Measurements from ENCODE around the gene FGFBP3.

FGFBP3 gene, protein sequence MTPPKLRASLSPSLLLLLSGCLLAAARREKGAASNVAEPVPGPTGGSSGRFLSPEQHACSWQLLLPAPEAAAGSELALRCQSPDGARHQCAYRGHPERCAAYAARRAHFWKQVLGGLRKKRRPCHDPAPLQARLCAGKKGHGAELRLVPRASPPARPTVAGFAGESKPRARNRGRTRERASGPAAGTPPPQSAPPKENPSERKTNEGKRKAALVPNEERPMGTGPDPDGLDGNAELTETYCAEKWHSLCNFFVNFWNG

DNA sequence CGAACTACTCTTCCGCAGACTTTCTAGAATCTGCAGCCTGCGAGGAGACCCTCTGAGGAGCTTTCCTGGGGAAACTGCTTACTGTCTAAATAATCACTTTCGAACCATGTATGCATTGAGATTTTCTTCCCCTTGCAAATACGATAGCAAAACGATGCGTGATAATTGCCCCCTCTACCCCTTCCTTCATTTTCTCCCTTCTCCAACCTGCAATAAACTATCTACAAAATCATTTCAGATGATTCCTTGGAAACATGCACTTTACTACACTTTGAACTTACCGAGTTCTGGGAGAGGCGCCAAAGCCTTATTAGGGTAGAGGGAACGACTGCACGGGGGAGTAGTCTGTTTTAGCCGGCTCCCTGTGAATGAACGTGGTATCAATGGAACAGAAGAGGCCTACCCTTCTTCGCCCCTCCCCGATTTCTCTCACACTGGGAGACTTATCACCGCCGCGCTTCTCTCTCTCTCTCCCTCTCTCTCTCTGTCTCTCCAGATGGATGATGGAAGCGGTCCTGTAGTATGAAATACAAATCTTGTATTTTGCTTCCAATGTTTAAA, at the start of gene FGFBP3:
Gene FGFBP3, minus strand, starts transcription at position 370 of the 561 bp plus-strand sequence. CDS start 517 bp downstream, outside the sequence.
- peak in 3 of 14 donors; percentile 21 to 45 (median 24) for DNase-seq

DNA sequence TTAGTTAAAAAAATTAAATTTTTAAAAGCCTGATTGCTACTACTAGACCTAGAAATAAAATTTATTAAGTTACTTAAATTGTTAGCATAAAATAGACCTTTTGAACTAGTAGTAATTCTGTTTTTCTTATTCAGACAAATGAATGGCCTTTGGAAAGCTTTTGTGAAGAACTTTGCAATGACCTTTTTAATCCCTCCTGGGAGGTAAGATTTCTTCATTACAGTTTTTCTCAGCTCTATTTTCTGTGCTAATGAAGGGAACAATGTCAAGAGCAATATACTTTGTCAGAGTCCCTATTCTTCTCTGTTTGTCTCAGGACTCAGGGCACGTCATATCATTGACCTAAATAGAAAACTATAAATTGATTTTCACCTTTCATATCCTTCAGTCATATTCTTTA, 47.8 kb upstream of the FGFBP3 start:
- no peak for DNase-seq

DNA sequence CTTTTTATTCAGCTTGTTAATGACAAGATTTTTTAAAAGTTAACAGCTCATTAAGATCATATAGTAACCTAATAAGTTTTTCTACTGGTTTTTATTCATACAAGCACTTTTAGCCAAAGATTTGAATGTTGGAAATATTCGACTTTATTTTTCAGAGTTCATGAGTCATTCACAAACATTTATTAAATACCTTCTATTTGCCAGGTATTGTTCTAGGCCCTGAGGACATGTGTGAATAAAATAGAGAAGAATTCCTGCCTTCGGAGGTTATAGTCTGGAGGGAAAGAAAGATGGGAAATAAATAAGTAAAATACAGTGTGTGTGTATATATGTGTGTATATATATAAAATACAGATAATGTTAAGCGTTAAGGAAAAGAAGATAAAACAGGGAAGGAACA, 45.8 kb upstream of the FGFBP3 start:
- DNase-seq: no peak

DNA sequence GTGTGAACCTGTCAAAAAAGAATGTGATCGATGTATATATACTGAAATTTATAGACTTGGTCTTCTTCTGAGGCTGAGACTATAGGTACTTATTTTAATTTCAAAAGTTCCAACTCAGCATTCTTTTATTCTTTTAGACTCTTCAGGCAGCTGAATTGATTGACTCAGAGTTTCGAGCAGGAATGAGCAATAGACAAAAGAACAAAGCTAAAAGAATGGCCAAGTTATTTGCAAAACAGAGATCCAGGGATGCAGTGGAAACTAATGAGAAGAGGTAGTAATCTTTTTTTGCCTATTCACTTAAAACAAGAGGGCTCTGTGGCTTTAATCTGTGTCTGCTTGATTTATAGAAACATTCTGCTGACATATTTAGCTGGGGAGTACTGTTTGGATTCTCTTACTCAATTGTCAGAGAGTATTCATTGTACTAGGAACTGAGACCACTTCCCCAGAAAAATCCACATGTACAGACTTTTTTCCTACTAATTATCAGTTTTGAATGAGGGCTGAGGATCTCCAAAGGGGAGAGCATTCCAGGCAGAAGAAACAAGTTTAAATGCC, 44.4 kb upstream of the FGFBP3 start:
- DNase-seq: no peak

DNA sequence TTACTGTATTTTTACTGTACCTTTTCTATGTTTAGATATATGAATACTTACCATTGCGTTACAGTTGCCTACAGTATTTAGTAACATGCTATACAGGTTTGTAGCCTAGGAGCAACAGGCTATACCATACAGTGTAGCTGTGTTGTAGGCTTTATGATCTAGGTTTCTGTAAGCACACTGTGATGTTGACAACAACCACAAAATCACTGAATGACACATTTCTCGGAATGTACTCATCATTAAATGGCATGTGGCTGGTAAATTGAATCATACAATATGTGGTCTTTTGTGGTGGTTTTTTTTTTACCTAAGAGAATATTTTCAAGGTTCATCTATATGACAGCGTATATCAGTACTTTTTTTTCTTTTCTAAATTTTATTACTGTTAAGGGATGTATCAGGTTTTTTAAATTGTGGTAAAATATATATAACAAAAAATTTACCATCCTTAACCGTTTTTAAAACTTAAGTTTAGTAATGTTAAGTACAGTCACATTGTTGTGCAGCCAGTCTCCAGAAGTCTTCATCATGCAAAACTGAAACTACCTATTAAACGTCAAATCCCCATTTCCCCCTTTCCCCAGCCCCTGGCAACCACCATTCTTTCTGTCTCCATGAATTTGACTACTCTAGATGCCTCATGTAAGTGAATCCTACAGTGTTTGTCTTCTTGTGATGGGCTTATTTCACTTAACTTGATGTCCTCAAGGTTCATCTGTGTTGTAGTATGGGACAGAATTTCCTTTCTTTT, 35.8 kb upstream of the FGFBP3 start:
- DNase-seq: no peak

DNA sequence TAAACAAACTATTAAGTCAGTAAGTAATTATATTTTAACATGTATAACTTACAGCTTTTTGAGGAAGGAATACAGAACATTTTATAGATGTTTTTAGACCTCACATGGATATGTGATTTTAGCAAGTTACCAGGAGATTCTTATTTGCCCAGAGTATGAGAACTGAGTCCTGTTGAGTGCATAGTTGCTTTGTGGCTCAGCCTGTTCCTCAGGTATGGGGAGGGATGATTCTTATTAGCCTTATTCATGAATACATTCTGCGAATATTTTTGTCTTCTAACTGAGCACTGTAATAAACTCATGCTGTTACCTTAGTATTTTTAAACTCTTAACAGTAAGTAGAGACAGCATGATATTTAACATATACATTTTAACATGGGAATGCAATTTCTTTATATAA, 32.1 kb upstream of the FGFBP3 start:
- no peak for DNase-seq

DNA sequence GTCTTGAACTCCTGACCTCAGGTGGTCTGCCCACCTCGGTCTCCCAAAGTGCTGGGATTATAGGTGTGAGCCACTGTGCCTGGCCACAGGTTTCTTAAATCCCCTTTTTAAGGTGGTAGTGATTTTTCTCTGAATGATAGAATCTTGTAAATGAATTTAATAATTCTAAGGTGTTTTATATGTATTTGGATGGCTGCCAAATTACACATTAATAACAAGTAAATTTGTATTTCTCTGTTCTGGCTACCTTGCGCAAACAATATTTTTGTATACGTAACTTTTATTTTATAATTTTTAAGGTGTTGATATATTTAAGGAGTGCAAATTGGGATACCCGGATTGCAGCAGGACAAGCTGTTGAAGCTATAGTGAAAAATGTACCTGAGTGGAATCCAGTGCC, 30.4 kb upstream of the FGFBP3 start:
- no peak for DNase-seq

DNA sequence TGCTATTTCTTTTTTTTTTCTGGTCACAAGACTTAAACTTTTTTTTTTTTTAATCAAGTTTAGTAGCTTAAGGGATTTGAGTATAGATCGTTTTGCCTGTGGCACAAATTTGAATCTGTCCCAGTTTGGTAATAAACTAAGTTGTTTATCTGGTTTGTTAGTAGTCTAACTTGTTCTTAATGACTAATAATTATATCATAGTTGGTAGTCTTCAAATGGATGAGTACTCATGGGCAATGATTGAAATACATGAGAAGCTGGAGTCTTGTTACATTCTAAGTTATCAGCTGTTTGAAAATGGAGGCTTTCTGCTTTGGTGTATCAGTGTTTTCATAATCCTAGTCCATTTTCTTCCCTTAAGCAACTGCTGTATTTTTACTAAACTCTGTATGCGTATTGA, 26.6 kb upstream of the FGFBP3 start:
- no peak for DNase-seq

DNA sequence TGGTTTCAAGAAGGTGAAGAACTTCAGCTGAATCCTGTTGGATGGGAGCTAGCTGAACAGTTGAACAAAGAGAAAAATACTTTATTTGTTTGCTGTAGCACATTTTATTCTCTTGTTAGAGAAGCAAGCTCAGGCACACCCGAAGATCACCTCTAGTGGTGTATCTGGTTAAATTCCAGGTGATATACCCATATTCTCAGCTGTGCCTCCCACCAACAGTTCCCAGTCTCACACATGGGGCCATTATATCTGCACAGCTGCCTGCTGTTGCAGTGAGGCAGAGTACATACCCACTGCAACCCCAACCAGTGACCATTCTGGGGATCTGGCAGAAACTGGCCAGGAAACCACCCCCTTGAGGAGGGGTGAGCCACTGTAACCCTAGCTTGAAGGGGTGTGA, 23.5 kb upstream of the FGFBP3 start:
- DNase-seq: no peak

DNA sequence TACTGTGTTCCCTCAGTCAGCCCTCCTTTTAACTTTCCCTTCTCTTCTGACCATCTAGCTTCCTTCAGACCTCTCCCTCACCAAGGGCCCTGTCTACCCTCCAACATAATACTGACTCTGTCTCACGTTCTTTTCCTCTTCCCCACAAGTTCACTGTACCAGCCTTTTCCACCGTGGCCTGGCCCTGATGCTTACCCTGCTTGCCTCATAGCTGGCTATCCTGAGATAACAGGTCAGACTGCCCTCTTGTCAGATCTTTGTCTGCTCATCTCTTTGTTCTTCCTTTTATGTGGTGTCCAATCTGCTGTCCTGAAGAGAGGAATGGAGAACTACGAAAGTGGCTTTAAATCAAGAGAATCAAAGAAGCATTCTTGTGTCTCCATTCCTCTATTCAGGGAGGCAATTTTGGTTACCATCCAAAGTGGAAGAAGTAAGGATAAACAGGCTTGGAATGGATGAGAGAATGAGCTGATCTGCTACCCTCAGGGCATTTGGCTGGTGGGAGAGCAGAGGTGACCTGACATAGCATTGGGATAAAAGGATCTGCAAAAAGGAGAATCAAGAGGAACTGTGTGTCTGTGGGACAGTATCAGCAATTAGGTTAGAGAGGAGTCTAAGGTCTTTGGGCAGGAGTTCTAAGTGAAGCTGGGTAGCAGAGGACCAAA, 22.4 kb upstream of the FGFBP3 start:
- DNase-seq: no peak

DNA sequence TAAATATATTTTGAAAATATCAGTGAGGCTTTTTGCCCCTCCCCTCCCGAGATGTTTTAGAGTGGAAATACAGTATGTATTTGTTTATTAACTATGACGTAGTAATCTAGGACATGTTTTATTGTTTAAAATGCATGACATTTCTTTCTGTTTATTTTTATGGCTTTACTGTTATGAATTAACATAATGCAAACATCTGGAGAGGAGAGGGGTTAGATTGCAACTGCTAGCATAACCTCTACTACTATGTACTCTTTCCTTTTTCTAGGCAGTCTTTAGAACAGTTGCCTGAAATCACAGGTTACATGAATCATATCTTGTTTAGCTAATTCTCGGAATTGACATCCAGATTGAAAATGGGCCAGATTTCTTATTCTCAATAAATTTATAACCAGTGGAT, 21.7 kb upstream of the FGFBP3 start:
- DNase-seq: no peak

DNA sequence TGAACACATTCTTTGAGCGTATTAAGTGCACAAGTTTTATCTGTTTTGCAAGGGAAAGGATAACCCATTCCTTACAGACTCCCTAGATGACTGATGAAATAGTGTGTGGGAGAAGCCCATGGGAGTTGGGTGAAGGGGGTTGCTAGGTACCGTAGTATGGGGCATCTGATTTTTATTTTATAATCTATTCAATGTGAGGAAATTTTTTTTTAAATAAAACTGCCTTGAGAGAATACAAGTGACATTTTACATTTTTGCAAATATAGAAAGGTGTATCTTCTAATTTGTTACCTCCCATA, 15.7 kb upstream of the FGFBP3 start:
- no peak for DNase-seq

DNA sequence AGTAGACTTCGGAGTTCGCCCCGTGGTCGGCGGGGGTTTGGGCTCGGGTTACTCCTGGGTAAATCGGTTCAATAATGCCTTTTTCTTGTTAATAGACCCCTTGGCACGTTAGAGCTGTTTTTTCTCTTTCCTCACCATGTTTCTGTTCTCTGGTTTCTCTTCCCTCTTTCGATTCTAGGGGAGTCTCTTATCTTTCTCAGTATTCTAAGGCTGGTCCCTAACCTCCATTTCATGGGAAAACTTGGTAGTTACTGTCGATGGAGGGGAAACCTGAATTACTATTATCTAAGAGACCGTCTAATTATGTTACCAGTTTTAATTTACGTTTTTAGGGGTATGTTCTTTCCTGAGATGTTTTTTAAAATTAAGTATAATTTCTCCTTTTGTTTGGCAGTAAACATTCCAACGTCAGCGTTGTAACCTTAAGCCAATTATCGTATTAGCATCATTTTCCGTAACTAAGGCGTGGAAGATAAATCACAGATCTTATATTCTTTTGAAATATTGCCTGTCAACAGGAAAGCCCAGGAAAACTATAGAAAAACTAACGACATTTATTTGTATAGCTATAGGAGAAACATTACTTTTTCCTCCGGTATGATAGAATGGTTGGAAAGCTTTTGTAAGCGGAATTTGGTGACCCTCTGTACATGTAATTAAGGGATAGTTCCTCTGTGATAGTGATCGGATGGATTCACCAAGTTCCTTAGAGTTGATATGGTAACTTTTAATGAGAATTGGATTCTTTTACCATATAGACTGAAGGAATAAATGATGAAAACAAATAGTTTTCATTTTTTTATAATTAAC, 15.1 kb upstream of the FGFBP3 start:
- DNase-seq: peak in 2 of 14 donors; percentile 29 to 70

DNA sequence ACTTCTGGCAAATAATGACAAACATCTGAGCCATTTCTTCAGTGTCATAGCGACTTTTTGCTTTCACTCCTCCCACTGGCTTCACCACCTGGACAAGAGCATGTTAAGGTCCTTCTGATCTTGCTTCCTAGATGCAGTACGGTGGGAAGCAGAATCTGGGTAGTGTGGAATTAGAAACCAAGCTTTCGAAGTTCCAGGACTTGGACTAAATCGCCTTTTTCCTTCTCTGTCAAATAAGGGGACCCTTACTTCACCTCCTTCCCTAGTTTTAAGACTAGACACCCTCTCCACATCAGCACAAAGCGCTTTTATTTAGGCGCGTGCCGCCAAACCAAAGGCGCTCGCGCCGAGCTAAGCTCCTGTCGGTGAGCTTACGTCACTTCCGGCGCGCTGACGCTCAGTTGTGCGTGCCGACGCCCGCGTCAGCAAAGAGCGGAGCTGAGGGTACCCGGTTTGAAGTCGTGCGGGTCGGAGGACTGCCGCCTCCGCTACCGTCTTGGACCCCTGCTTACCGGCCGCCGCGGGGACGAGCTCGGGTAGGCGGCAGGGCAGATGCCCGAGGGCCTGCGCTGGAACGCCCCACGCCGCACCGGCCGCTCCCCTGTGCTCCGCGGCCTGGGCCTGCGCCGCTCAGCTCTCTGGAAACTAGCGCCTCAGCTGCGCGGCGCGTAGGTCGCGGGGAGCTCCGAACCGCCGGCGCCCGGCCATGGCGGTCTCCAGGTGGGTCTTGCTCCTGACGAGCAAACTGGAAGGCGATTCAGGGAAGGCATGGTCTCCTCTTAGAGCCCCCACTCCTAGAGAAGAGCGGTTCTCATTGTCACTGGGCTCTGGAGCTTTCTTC, 14.3 kb upstream of the FGFBP3 start, which contains the start of gene BTAF1:
Gene BTAF1, plus strand, starts transcription at position 400 of the 841 bp plus-strand sequence. Its CDS starts 307 bp downstream, at position 707.
- DNase-seq: peak; percentile 24 to 93 (median 86)

DNA sequence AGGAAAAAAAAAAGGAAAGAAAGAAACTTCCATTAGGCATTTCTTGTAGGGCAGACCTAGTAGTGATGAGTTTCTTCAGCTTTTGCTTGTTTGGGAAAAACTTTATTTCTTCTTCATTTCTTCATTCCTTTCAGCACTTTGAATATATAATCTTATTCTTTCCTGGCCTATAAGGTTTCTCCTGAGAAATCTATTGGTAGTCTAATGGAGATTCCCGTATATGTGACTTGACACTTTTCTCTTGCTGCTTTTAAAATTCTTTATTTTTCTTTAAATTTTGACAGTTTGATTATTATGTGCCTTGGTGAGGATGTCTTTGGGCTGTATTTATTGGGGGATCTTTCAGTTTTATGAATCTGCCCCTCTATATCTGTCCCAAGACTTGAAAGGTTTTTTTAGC, 10.4 kb upstream of the FGFBP3 start:
- DNase-seq: no peak

DNA sequence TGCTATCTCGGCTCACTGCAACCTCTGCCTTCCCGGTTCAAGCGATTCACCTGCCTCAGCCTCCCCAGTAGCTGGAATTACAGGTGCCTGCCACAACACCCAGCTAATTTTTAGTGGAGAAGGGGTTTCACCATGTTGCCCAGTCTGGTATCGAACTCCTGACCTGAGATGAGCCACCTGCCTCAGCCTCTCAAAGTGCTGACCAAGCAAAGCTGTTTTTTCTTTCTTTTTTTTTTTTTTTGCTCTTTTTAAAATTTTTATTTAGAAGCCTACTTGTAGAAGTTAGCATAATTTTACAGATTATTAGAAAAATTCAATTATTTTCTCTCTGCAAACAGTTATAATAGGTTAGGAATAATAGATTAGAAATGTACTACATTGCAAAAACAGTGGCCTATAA, 1.2 kb upstream of the FGFBP3 start:
- no peak for DNase-seq

DNA sequence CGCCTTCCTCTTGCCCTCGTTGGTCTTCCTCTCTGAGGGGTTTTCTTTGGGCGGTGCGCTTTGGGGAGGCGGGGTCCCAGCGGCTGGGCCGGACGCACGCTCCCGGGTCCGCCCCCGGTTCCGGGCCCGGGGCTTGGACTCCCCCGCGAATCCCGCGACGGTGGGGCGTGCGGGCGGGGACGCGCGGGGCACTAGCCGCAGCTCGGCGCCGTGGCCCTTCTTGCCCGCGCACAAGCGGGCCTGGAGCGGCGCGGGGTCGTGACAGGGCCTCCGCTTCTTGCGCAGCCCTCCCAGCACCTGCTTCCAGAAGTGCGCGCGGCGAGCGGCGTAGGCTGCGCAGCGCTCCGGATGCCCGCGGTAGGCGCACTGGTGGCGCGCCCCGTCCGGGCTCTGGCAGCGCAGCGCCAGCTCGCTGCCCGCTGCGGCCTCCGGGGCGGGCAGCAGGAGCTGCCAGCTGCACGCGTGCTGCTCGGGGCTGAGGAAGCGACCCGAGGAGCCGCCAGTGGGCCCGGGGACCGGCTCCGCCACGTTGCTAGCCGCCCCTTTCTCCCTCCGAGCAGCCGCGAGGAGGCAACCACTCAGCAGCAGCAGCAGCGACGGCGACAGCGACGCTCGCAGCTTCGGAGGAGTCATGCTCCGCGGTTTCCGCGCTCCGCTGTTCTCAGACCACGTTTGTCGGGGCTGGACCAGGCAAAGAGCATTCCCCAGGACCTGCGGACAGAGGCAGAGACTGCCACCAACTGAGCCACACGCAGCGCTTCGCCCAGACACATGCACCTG, 759 bp downstream of the FGFBP3 start:
- peak in 13 of 14 donors; percentile 20 to 70 (median 54) for DNase-seq

DNA sequence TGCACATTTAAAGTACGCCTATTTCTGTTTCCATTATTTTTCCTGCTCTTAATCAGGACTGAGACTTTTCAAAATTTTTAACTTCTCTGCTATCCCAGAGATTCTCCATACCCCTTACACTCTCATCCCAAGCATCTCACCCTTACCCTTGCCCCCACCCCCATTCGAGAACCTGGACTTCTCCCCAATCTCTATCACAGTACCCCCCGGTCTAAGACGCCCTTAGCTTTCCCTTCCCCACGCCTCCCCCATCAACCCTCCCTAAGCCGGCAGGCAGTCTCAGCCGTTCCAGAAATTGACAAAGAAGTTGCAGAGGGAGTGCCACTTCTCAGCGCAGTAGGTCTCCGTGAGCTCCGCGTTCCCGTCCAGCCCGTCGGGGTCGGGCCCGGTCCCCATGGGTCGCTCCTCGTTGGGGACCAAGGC, 1.4 kb downstream of the FGFBP3 start:
- DNase-seq: peak in 2 of 14 donors; percentile 33 to 42

DNA sequence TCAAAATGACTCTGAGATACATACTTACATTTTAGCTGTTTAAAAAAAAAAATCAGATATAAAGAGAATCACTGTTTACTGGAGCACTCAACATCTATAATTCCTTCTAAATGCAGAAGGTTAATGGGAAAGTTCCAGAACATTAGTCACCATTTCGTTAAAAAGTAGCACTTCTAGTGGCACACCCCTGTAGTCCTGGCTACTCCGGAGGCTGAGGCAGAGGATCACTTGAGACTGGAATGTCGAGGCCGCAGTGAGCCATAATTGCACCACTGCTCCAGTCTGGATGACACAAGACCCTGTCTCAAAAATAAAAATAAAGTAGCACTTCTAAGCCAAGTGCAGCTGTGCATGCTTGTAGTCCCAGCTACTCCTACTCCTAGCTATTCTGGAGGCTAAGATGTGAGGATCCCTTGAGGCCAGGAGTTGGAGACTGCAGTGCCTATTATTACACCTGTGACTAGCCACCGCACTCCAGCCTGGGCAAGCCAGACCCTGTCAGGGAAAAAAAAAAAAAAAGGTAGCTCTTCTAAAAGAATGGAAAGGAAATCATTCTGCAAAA, 2.2 kb downstream of the FGFBP3 start:
- DNase-seq: no peak
